ENCODE measurements around the gene CIPC. TPM values are rescaled to one million over a fixed set of nuclear protein-coding genes. Genes with fewer than 3 reads are reported as not detected.

CIPC gene
- total and polyA plus RNA-seq, 2 experiments from 2014 or later, result 9.6 to 29.6 TPM

DNA sequence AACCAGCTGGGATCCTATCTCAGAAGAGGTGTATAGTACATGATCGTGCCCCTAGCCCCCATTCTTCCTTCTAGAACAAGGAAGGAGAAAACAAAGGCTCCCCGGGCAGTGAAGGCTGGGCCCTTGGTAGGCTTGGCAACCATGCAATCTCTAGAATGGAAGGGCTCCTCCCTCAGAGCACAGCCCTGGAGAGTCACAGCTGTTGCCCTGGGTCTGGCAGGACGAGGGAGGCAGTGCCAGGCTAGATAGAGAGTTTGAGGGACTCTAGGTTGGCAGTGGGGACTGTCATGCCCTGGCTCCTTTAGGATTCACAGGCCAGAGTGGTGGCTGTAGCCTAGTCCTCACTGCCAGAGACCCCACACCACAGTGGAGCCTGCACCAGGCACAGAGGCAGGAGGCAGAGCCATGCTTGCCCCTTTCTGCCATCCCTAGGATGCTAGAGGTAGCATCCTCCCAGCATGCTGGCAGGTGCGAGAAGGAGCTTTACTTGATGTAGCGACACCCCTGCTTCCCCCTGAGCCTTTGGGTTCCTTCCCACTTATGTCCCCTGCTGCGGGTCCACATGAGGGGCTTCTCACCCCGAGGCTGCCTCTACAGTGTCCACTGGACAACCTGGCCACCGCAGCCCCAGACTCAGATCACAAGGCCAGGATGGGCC, 33.4 kb upstream of the CIPC start:
- H3K9me3 ChIP-seq (ENCODE audit: low read depth), result no peaks in the 10 kb centered on the region
- no peak for DNase-seq (ENCODE audit: low spot score)
- TF ChIP-seq, protein P1, sequence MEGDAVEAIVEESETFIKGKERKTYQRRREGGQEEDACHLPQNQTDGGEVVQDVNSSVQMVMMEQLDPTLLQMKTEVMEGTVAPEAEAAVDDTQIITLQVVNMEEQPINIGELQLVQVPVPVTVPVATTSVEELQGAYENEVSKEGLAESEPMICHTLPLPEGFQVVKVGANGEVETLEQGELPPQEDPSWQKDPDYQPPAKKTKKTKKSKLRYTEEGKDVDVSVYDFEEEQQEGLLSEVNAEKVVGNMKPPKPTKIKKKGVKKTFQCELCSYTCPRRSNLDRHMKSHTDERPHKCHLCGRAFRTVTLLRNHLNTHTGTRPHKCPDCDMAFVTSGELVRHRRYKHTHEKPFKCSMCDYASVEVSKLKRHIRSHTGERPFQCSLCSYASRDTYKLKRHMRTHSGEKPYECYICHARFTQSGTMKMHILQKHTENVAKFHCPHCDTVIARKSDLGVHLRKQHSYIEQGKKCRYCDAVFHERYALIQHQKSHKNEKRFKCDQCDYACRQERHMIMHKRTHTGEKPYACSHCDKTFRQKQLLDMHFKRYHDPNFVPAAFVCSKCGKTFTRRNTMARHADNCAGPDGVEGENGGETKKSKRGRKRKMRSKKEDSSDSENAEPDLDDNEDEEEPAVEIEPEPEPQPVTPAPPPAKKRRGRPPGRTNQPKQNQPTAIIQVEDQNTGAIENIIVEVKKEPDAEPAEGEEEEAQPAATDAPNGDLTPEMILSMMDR (IDR thresholded peaks at IDR 0.05; ENCODE audit: poor library complexity), result no peak
- TF ChIP-seq EZH2 (IDR thresholded peaks at IDR 0.05; ENCODE audit: borderline replicate concordance), result no peak
- no peak for TF ChIP-seq EZH2phosphoT487 (IDR thresholded peaks at IDR 0.05; ENCODE audit: low read depth, severe bottlenecking, unreplicated experiment)
- no peaks in the 10 kb centered on the region for H3K79me2 ChIP-seq
- H3K36me3 ChIP-seq (replicated peaks; ENCODE audit: insufficient read depth, low read depth), result no peaks in the 10 kb centered on the region
- H3K27me3 ChIP-seq, result no peaks in the 10 kb centered on the region
- H3K27ac ChIP-seq, result no peak overlapping the region
- H3K4me2 ChIP-seq, result no peak overlapping the region
- no peak overlapping the region for H2AFZ ChIP-seq
- no peak overlapping the region for H3K4me3 ChIP-seq
- no peaks in the 10 kb centered on the region for H3K9me2 ChIP-seq (replicated peaks; ENCODE audit: insufficient read depth)
- WGBS (ENCODE audit: low lambda C conversion rate, missing lambda C conversion rate), result 91% methylated on average over 8 of the region's 8 CpGs
- no peaks in the 10 kb centered on the region for H4K20me1 ChIP-seq (ENCODE audit: insufficient read depth, poor library complexity, severe bottlenecking)
- H3K4me1 ChIP-seq (ENCODE audit: insufficient read depth), result no peaks in the 10 kb centered on the region

DNA sequence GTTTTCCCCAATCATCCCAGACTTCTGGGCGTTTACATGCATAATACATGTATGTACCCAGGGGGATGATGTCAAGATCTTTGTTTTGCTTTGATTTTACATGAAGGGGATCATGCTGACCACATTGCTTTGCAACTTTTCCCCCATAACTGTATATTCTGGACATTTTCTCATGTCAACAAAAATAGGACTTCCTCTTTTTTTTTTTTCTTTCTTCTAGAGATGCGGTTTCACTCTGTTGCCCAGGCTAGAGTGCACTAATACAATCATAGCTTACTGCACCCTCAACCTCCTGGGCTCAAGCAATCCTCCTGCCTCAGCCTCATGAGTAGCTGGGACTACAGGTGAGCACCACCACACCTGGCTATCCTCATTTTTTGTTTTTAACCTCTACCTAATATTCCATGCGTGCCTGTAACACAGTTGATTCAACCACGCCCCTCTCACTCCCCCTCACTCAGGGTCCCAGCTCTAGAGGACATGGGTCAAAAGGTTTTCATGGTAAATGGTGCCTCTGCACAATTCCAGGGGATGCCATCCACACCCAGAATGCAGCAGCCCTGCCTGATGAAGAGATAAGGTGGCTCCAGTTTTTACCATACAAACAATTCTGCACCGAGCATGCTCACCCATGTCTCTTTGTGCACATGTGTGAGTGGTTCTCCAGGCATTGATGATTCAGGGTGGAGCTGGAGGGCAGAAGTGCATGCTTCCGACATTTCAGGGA, 32.0 kb upstream of the CIPC start:
- DNase-seq (ENCODE audit: low spot score), result no peak
- no peak overlapping the region for H3K4me3 ChIP-seq
- WGBS (ENCODE audit: low lambda C conversion rate, missing lambda C conversion rate), result 86% methylated on average over 6 of the region's 6 CpGs
- H3K27ac ChIP-seq, result no peak overlapping the region
- H3K27me3 ChIP-seq, result no peaks in the 10 kb centered on the region
- no peaks in the 10 kb centered on the region for H3K79me2 ChIP-seq
- H3K4me2 ChIP-seq, result no peak overlapping the region
- no peak overlapping the region for H2AFZ ChIP-seq
- no peaks in the 10 kb centered on the region for H3K4me1 ChIP-seq (ENCODE audit: insufficient read depth)
- no peaks in the 10 kb centered on the region for H3K9me3 ChIP-seq (ENCODE audit: low read depth)
- no peaks in the 10 kb centered on the region for H3K36me3 ChIP-seq (replicated peaks; ENCODE audit: insufficient read depth, low read depth)
- no peaks in the 10 kb centered on the region for H4K20me1 ChIP-seq (ENCODE audit: insufficient read depth, poor library complexity, severe bottlenecking)
- H3K9me2 ChIP-seq (replicated peaks; ENCODE audit: insufficient read depth), result no peaks in the 10 kb centered on the region
- TF ChIP-seq EZH2 (IDR thresholded peaks at IDR 0.05; ENCODE audit: borderline replicate concordance), result no peak
- TF ChIP-seq, protein P1 (IDR thresholded peaks at IDR 0.05; ENCODE audit: poor library complexity), result no peak
- no peak for TF ChIP-seq EZH2phosphoT487 (IDR thresholded peaks at IDR 0.05; ENCODE audit: low read depth, severe bottlenecking, unreplicated experiment)

DNA sequence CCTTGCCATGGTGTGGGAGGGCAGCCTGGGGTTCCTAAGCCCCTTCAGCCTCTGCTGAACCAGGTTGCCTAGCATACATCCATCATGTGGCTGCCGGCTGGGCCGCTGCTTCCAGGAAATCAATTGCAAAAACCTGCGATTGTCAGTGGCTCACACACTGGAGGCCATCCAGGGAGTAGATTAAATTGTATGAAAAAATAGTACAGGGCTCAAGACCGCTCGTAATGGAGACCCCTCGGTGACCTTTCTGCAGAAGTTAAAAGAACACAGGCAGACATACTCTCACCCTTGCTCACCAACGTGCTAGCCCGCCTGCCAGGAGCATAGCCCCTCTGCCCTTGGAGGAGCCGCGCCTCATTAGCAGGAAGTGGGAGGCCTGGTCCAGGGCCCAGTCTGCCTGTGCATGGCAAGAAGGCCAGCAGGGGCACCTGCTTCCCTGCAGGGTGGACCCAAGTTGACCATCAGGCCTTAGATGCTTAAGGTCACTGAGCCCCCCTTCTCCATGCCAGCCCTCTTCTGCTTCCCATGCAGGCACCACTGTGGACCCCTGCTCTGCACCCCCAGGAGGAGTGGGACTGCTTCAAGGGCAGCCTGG, 31.4 kb upstream of the CIPC start:
- H2AFZ ChIP-seq, result no peak overlapping the region
- H3K9me3 ChIP-seq (ENCODE audit: low read depth), result no peaks in the 10 kb centered on the region
- H3K4me1 ChIP-seq (ENCODE audit: insufficient read depth), result no peaks in the 10 kb centered on the region
- no peaks in the 10 kb centered on the region for H3K36me3 ChIP-seq (replicated peaks; ENCODE audit: insufficient read depth, low read depth)
- H3K9me2 ChIP-seq (replicated peaks; ENCODE audit: insufficient read depth), result no peaks in the 10 kb centered on the region
- no peak overlapping the region for H3K4me2 ChIP-seq
- no peaks in the 10 kb centered on the region for H4K20me1 ChIP-seq (ENCODE audit: insufficient read depth, poor library complexity, severe bottlenecking)
- WGBS (ENCODE audit: low lambda C conversion rate, missing lambda C conversion rate), result 69% methylated on average over 10 of the region's 10 CpGs
- H3K4me3 ChIP-seq, result no peak overlapping the region
- no peak overlapping the region for H3K27ac ChIP-seq
- TF ChIP-seq, protein P1 (IDR thresholded peaks at IDR 0.05; ENCODE audit: poor library complexity), result no peak
- no peak for TF ChIP-seq EZH2phosphoT487 (IDR thresholded peaks at IDR 0.05; ENCODE audit: low read depth, severe bottlenecking, unreplicated experiment)
- no peak for TF ChIP-seq EZH2 (IDR thresholded peaks at IDR 0.05; ENCODE audit: borderline replicate concordance)
- DNase-seq (ENCODE audit: low spot score), result no peak
- no peaks in the 10 kb centered on the region for H3K79me2 ChIP-seq
- no peaks in the 10 kb centered on the region for H3K27me3 ChIP-seq
